Tibial nerve (tissue), 4 donors: Measurements from ENCODE around the gene NUFIP2. TPM values are rescaled to one million over a fixed set of nuclear protein-coding genes. Genes with fewer than 3 reads are reported as not detected.
A peak's percentile ranks its signal among the peaks of the same experiment; 100 is the strongest.

ENCODE experiments used
- DNase-seq, 2 donors: peaks; one replicate each; pipeline ENCODE4 v3.0.0-alpha.2; 2019; ENCODE audit warnings: low spot score in 2 of 2
- H3K27ac ChIP-seq, 4 donors: fragments of 200-600 bp; sonication (generic) in 3 of 4; one replicate each; pipeline ENCODE4 v1.5.1; 2017 to 2019; ENCODE audit warnings: mild to moderate bottlenecking in 1 of 4
- H3K27me3 ChIP-seq, 2 donors: fragments of 200-600 bp; sonication (generic) in 1 of 2; one replicate each; pipeline versions ENCODE4 v1.5.1 to v1.6.0; 2017 to 2019
- H3K36me3 ChIP-seq, 3 donors: fragments of 200-600 bp; sonication (generic); one replicate each; pipeline ENCODE4 v1.5.1; 2018 to 2019
- H3K4me1 ChIP-seq, 4 donors: fragments of 200-600 bp; sonication (generic) in 3 of 4; one replicate each; pipeline ENCODE4 v1.5.1; 2017 to 2019
- H3K4me3 ChIP-seq, 4 donors: fragments of 200-600 bp; sonication (generic) in 3 of 4; one replicate each; pipeline ENCODE4 v1.5.1; 2017 to 2019; ENCODE audit warnings: mild to moderate bottlenecking in 1 of 4, moderate library complexity in 1 of 4
- H3K9me3 ChIP-seq, 4 donors: fragments of 200-600 bp; sonication (generic) in 3 of 4; one replicate each; pipeline ENCODE4 v1.5.1; 2017 to 2019
- EP300 ChIP-seq, 2 donors: sonication (generic); formaldehyde crosslinking; IDR thresholded peaks; one replicate each; pipeline ENCODE4 v1.6.1; 2017; ENCODE audit warnings: antibody characterized with exemption in 2 of 2, mild to moderate bottlenecking in 1 of 2
- POLR2A ChIP-seq, 2 donors: fragments of 450-650 bp; IDR thresholded peaks; one replicate each; pipeline ENCODE4 v1.6.1; 2017; ENCODE audit warnings: antibody characterized with exemption in 2 of 2, mild to moderate bottlenecking in 2 of 2, moderate library complexity in 2 of 2
- WGBS, 2 donors: methylation state at CpG; one replicate each; pipeline ENCODE4 v1.1.5; 2018; 5-methylcytosine and 5-hydroxymethylcytosine counted together
- total RNA-seq, 4 donors: library from RNA; depleted of rRNA; stranded (reverse); fragments of >200 nt; gene quantifications; one replicate each; pipeline ENCODE4 v1.1.0, GENCODE V29; 2016
- TF ChIP-seq, protein P1 (sequence below), 5 experiments: fragments of 200-600 bp in 3 of 5; fragments of 450-650 bp in 2 of 5; sonication (generic) in 3 of 5; IDR thresholded peaks; one replicate each; pipeline ENCODE4 v1.5.1; 2016 to 2019; ENCODE audit warnings: antibody characterized with exemption in 5 of 5, mild to moderate bottlenecking in 3 of 5, moderate library complexity in 2 of 5

NUFIP2 gene
- total RNA-seq, 4 donors from 2014 or later = 29.4 to 35.4 (median 32.4) TPM

DNA sequence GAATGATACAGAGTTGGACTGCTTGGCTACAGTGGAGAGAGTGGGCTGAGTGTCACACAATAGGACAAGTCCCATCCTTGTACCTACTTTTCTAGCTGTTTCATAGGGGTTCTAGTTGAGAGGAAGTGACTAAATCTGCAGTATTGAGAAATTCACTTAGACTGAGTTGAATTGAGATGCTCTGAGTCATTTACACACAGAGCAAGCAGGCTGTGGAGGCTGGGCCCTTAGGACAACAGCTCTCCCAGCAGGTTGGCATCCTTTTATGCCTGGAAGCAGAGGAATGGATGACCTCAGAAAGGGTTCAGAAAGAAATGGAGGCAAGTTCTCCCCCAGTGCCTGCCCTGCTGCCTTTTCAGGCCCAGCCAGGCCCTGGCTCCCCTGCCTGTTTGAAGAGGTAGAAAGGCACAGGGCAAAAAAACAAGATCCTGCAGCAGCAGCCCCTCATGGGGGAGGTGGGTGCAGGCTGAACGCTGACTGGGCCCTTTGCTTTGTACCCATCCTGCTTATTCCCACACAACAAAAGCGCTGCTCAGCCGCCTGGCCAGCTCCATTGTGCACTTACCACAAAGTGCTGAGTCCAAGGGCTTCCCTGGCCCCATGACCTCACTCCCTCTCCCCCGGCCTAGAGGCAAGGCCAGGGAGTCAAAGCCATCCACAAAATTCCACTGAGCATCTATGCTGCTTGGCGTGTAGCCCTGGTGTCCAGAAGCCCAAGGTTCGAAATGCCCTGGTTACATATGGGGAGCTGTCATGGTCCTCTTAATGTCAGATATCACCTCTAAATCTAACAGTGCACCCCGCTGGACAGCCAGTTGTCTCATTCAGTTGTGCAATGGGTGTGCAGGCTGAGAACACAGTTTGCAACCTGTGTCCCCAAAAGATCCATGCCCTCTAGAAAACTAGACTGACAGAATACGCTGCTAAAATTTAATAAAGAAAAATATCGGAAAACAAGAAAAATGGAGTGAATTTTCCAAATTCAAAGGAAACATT is 52.7 kb downstream of the NUFIP2 start:
- TF ChIP-seq, protein P1, sequence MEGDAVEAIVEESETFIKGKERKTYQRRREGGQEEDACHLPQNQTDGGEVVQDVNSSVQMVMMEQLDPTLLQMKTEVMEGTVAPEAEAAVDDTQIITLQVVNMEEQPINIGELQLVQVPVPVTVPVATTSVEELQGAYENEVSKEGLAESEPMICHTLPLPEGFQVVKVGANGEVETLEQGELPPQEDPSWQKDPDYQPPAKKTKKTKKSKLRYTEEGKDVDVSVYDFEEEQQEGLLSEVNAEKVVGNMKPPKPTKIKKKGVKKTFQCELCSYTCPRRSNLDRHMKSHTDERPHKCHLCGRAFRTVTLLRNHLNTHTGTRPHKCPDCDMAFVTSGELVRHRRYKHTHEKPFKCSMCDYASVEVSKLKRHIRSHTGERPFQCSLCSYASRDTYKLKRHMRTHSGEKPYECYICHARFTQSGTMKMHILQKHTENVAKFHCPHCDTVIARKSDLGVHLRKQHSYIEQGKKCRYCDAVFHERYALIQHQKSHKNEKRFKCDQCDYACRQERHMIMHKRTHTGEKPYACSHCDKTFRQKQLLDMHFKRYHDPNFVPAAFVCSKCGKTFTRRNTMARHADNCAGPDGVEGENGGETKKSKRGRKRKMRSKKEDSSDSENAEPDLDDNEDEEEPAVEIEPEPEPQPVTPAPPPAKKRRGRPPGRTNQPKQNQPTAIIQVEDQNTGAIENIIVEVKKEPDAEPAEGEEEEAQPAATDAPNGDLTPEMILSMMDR (IDR thresholded peaks at IDR 0.05) = no peak
- TF ChIP-seq EP300 (IDR thresholded peaks at IDR 0.05) = peak in 1 of 2 donors; percentile 31
- TF ChIP-seq POLR2A (IDR thresholded peaks at IDR 0.05) = no peak
- H3K27ac ChIP-seq = peak overlapping the region in 3 of 4 donors; percentile 17 to 65 (median 57)

DNA sequence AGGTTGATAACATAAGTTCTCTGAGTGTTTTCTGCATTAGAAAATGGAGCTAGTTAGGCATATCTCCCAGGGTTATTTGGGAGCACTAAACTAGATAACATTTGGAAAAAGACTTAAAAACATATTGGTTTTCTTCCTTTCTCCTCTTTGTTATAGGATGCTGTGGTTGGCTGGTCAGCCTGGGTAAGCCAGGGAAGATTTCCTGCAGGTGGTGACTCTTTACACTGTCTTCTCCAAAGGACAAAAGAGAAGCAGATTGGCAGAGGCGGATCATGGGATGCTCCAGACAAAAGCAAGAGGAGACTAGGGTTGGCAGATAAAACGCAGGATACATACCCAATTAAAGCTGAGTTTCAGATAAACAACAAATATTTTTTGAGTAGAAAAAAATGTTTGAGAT is 53.5 kb downstream of the NUFIP2 start:
- no peak for DNase-seq
- H3K36me3 ChIP-seq = no peaks in the 10 kb centered on the region
- WGBS, 2 donors = 47 to 67% methylated on average over 2 of the region's 2 CpGs
- H3K4me3 ChIP-seq = no peak overlapping the region
- H3K4me1 ChIP-seq = peaks cover 0 to 12% (median 6%) of the 10 kb centered on the region in 4 donors
- H3K9me3 ChIP-seq = no peaks in the 10 kb centered on the region
- H3K27me3 ChIP-seq = no peaks in the 10 kb centered on the region
- TF ChIP-seq, protein P1 (IDR thresholded peaks at IDR 0.05) = no peak
- TF ChIP-seq POLR2A (IDR thresholded peaks at IDR 0.05) (no peak), EP300 (IDR thresholded peaks at IDR 0.05) (no peak)
- peak overlapping the region in 3 of 4 donors; percentile 17 to 65 (median 57) for H3K27ac ChIP-seq

More for the DNA sequence above, 52.7 kb downstream of the NUFIP2 start:
- 61 to 63% methylated on average over 9 of the region's 9 CpGs for WGBS, 2 donors
- Histone ChIP-seq H3K9me3 (no peaks in the 10 kb centered on the region), H3K27me3 (no peaks in the 10 kb centered on the region), H3K4me1 (peaks cover 0 to 12% (median 6%) of the 10 kb centered on the region in 4 donors), H3K36me3 (no peaks in the 10 kb centered on the region), H3K4me3 (no peak overlapping the region)
- DNase-seq = no peak

DNA sequence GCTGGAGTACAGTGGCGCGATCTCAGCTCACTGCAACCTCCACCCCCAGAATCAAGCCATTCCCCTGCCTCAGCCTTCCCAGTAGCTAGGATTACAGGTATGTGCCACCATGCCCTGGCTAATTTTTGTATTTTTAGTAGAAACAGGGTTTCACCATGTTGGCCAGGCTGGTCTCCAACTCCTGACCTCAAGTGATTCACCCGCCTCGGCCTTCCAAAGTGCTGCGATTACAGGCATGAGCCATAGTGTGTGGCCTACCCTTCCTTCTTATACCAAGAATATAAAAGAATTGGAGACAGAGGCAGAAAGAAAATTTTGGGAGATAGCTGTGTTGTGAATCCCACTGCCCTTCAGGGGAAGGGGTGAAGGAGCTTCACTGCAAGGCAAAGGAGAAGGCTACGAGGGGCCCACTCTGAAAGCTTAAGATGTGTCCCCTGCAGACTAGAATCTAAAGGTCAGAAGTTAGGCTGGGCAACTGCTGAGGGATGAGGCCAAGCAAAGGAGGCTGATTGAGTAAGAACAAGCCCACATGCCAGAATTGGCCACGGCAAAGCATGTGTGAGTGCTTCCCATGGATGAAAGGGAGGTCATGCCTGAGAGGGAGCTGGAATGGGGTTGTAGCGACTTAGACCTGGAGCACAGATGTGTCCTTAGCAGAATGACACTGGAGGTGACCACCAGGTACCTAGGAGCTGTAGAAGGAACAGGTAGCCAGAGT is 55.7 kb downstream of the NUFIP2 start:
- WGBS, 2 donors = 81 to 86% methylated on average over 8 of the region's 8 CpGs
- Histone ChIP-seq H3K4me3 (no peak overlapping the region), H3K4me1 (peaks cover 0 to 12% (median 6%) of the 10 kb centered on the region in 4 donors), H3K36me3 (no peaks in the 10 kb centered on the region), H3K9me3 (no peaks in the 10 kb centered on the region), H3K27me3 (no peaks in the 10 kb centered on the region), H3K27ac (no peak overlapping the region)
- no peak for DNase-seq
- TF ChIP-seq, protein P1 (IDR thresholded peaks at IDR 0.05) = no peak
- no peak for TF ChIP-seq EP300 (IDR thresholded peaks at IDR 0.05)
- no peak for TF ChIP-seq POLR2A (IDR thresholded peaks at IDR 0.05)

DNA sequence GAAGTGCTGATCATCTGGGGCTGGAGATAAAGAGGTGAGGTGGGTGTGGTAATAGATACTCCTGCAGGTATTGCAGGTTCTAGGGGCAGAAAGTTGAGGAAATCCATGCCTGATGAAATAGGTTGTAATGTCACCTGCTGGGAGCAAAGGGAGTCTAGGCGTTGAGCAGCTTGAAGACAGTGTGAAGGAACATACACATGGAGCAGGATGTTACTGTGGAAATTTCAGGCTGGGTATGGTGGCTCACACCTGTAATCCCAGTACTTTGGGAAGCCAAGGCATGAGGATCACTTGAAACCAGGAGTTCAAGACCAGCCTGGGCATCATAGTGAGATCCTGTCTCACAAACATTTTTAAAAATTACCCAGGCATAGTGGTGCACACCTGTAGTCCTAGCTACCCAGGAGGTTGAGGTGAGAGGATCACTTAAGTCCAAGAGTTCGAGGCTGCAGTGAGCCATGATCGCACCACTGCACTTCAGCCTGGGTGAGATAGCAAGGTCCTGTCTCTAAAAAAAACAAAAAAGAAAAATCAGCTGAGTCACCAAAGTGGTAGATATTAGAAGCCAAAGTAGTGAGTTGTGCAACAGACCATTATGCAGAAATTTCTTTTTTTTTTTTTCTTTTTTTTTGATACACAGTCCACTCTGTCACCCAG is 56.3 kb downstream of the NUFIP2 start:
- 89 to 94% methylated on average over 3 of the region's 3 CpGs for WGBS, 2 donors
- H3K27ac ChIP-seq = no peak overlapping the region
- TF ChIP-seq, protein P1 (IDR thresholded peaks at IDR 0.05) = no peak
- TF ChIP-seq POLR2A (IDR thresholded peaks at IDR 0.05) (no peak), EP300 (IDR thresholded peaks at IDR 0.05) (no peak)
- H3K4me3 ChIP-seq = no peak overlapping the region
- H3K9me3 ChIP-seq = no peaks in the 10 kb centered on the region
- H3K4me1 ChIP-seq = peaks cover 0 to 12% (median 6%) of the 10 kb centered on the region in 4 donors
- no peaks in the 10 kb centered on the region for H3K27me3 ChIP-seq
- H3K36me3 ChIP-seq = no peaks in the 10 kb centered on the region
- DNase-seq = no peak
